Glutamatergic neuron (in vitro differentiated cells): ENCODE results near the gene FBXL7. TPM values are rescaled to one million over a fixed set of nuclear protein-coding genes. Genes with fewer than 3 reads are reported as not detected.

Experiments
- DNase-seq: peaks from one replicate; pipeline ENCODE4 v3.0.0; 2022
- H3K27ac Mint-ChIP-seq: one replicate; pipeline ENCODE4 v1.8.0; 2020; ENCODE audit warnings: mild to moderate bottlenecking, mixed read lengths, inconsistent platforms; ENCODE audit not compliant: unreplicated experiment
- H3K27me3 Mint-ChIP-seq: one replicate; pipeline ENCODE4 v1.8.0; 2020; ENCODE audit warnings: mild to moderate bottlenecking, moderate library complexity, mixed read lengths, inconsistent platforms; ENCODE audit not compliant: unreplicated experiment
- H3K36me3 Mint-ChIP-seq: one replicate; pipeline ENCODE4 v1.8.0; 2020; ENCODE audit warnings: mild to moderate bottlenecking, mixed read lengths, inconsistent platforms; ENCODE audit not compliant: unreplicated experiment
- H3K4me1 Mint-ChIP-seq: one replicate; pipeline ENCODE4 v1.8.0; 2020; ENCODE audit warnings: mild to moderate bottlenecking, low read depth, mixed read lengths, inconsistent platforms; ENCODE audit not compliant: unreplicated experiment
- H3K4me3 Mint-ChIP-seq: one replicate; pipeline ENCODE4 v1.8.0; 2020; ENCODE audit warnings: mild to moderate bottlenecking, mixed read lengths, inconsistent platforms; ENCODE audit not compliant: unreplicated experiment
- H3K9me3 Mint-ChIP-seq: one replicate; pipeline ENCODE4 v1.8.0; 2020; ENCODE audit warnings: mild to moderate bottlenecking, moderate library complexity, mixed read lengths, inconsistent platforms; ENCODE audit not compliant: unreplicated experiment
- CTCF ChIP-seq: fragments of 200-600 bp; sonication (generic); IDR thresholded peaks from one replicate; pipeline ENCODE4 v1.5.0; 2021; ENCODE audit not compliant: partially characterized antibody, unreplicated experiment
- total RNA-seq: library from RNA; stranded (reverse); fragmentation: NEBNext Ultra II Directional; extraction: Animal tissue kit (Norgen Biotek cat#: 25700); gene quantifications from one replicate; pipeline ENCODE4 v1.2.1, GENCODE V29; 2021; ENCODE audit not compliant: unreplicated experiment

The FBXL7 gene
- total RNA-seq, 1 donor from 2014 or later, result 25.3 TPM

- no peak overlapping the region for H3K4me3 Mint-ChIP-seq
- no peaks in the 10 kb centered on the region for H3K36me3 Mint-ChIP-seq
- TF ChIP-seq CTCF, result peak; percentile 94
- DNase-seq, result no peak
- H3K27ac Mint-ChIP-seq, result no peak overlapping the region
- H3K9me3 Mint-ChIP-seq, result peaks cover 24% of the 10 kb centered on the region
- H3K4me1 Mint-ChIP-seq, result peaks cover 68% of the 10 kb centered on the region
- peaks cover 10% of the 10 kb centered on the region for H3K27me3 Mint-ChIP-seq
These were observed 98.4 kb downstream of the FBXL7 start for GRCh38 chr5:15598294-15598902.

DNA sequence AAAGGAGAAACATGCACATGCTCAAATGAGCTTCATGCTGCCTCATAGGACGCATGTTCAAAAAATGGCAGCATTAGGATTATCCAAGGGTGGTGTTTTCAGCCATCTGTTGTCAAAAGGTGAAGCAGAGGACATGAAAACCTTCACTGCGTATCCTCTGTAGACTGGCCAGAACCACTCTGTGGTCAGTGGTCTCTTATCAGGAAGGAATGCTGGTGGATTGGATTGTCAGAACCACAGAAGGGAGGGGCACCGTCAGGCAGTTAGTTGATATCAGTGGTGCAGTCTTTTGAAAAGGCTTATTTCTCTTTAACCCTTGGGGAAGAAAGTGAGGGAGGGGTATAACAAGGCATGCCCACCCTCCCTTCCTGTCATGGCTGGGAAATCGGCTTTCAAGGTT is 100.1 kb downstream of the FBXL7 start:
- Mint-ChIP-seq H3K4me3 (peak overlapping the region; percentile 63), H3K36me3 (no peaks in the 10 kb centered on the region), H3K4me1 (peaks cover 63% of the 10 kb centered on the region), H3K9me3 (peaks cover 23% of the 10 kb centered on the region), H3K27me3 (peaks cover 14% of the 10 kb centered on the region), H3K27ac (peak overlapping the region; percentile 98)
- no peak for DNase-seq
- no peak for TF ChIP-seq CTCF

- peak overlapping the region; percentile 98 for H3K27ac Mint-ChIP-seq
- H3K27me3 Mint-ChIP-seq, result peaks cover 14% of the 10 kb centered on the region
- H3K9me3 Mint-ChIP-seq, result peaks cover 23% of the 10 kb centered on the region
- no peaks in the 10 kb centered on the region for H3K36me3 Mint-ChIP-seq
- H3K4me1 Mint-ChIP-seq, result peaks cover 56% of the 10 kb centered on the region
- TF ChIP-seq CTCF, result peak; percentile 32
- DNase-seq, result peak; percentile 77
- H3K4me3 Mint-ChIP-seq, result peak overlapping the region; percentile 75
These were observed 101.3 kb downstream of the FBXL7 start for GRCh38 chr5:15601274-15601673.

GRCh38 chr5:15601853-15602252 is 101.9 kb downstream of the FBXL7 start:
- Mint-ChIP-seq H3K27ac (peak overlapping the region; percentile 98), H3K9me3 (peaks cover 23% of the 10 kb centered on the region), H3K4me3 (peak overlapping the region; percentile 75), H3K27me3 (peaks cover 14% of the 10 kb centered on the region), H3K36me3 (no peaks in the 10 kb centered on the region), H3K4me1 (peaks cover 56% of the 10 kb centered on the region)
- TF ChIP-seq CTCF, result no peak
- DNase-seq, result no peak

DNA sequence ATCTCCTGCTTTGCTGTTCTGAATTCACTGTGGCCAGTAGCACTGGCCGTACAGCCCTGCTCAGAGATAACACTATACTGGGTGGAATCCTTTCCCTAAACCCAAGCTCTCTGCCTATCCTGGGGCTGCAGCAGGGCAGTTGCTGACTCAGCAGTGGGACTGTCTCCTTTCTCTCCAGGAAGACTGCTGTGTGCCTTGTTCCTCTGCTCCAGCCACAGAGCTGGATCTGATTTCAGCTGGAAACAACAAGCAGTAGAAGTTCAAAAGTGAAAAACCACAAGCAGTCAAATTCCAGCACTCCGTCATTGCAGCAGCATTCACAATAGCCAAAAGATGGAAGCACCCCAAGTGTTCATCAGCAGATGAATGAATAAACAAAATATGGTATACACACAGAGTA is 105.0 kb downstream of the FBXL7 start:
- Mint-ChIP-seq H3K36me3 (no peaks in the 10 kb centered on the region), H3K4me3 (no peak overlapping the region), H3K4me1 (peaks cover 48% of the 10 kb centered on the region), H3K27me3 (peaks cover 16% of the 10 kb centered on the region), H3K27ac (peak overlapping the region; percentile 84), H3K9me3 (peaks cover 20% of the 10 kb centered on the region)
- no peak for DNase-seq
- no peak for TF ChIP-seq CTCF
